ENCODE results near the gene MRPL27.

Gene MRPL27

DNA sequence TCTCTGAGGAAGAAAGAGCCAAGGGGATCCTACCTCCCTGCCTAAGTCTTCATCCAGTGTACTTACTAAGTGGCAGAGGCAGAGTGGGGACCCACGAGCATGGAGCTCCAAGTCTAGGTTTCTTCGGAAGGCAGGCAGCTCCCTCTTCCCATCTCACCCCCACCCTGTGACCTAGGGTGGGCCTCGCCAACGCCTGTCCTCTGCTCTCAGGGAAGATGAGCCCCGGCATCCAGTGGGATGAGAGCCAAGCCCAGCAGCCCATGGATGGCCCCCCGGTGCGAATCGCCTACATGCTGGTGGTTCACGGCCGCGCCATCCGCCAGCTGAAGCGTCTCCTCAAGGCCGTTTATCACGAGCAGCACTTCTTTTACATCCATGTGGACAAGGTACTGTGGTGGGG, 18.8 kb downstream of the MRPL27 start:
- no peak for FAIRE-seq
- no peak for DNase-seq (ENCODE audit: insufficient read length, low spot score)
- no peak for TF ChIP-seq CTCF (IDR thresholded peaks at IDR 0.05; ENCODE audit: insufficient read depth, missing control alignments)

DNA sequence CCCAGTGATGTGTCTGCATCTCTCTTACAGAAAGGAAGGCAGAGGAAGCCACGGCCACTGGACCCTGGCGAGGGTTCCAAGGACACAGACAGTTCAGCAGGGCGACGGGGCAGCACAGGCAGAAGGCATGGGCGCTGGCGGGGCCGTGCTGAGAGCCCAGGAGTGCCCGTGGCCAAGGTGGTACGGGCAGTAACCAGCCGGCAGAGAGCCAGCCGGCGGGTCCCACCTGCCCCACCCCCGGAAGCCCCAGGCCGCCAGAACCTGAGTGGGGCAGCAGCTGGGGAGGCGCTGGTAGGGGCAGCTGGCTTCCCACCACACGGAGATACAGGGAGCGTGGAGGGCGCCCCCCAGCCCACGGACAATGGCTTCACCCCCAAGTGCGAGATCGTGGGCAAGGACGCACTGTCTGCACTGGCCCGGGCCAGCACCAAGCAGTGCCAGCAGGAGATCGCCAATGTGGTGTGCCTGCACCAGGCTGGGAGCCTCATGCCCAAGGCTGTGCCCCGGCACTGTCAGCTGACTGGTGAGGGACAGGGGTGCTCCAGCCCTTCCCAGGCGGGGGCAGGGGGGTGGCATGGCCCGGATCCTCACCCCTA, 19.3 kb downstream of the MRPL27 start:
- FAIRE-seq (no peak), DNase-seq (ENCODE audit: insufficient read length, low spot score) (no peak)
- no peak for TF ChIP-seq CTCF (IDR thresholded peaks at IDR 0.05; ENCODE audit: insufficient read depth, missing control alignments)

DNA sequence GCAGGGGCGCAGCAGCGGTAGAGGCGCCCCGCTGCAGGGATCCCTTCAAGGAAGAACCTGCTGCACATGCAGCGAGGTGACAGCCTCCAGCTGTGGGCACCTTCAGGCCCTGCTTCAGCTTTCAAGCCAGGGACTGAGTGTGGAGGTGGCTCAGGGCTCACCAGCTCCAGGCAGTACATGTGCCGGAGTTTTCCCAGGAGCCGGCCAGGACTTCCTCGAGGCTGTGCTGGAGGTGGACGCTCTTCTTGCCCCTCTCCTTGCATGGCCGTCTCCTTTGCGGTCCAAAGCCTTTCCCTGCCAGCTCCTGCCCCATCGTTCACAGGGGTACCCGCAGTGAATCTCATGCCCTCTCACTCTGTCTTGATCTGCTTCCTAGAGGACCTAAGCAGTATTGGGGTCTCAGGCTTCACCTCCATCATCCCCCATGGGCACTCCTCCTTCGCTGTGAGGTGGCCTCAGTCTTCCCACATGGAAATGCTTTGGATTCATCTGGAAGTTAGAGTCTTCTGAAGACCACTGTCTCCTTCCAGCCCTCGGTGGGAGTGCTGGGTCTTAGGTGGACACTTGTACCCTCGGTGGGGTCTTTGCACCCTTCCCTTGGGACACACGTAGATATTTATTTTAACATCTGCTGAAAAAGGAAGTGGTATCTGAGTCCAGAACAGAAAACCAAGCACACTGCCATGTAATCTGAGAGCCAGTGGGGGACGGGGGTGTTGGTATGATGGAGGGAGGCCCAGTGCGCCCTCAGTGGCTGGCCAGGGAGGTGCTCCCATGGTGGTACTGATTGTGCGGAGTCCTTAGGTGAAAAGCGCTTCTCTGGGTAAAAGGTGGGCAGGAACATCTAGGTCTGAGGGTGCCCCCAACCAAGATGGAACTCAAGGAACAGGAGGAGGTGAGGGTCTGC, 20.0 kb downstream of the MRPL27 start:
- TF ChIP-seq CTCF (IDR thresholded peaks at IDR 0.05; ENCODE audit: insufficient read depth, missing control alignments) = no peak
- DNase-seq (ENCODE audit: insufficient read length, low spot score) (no peak), FAIRE-seq (no peak)

DNA sequence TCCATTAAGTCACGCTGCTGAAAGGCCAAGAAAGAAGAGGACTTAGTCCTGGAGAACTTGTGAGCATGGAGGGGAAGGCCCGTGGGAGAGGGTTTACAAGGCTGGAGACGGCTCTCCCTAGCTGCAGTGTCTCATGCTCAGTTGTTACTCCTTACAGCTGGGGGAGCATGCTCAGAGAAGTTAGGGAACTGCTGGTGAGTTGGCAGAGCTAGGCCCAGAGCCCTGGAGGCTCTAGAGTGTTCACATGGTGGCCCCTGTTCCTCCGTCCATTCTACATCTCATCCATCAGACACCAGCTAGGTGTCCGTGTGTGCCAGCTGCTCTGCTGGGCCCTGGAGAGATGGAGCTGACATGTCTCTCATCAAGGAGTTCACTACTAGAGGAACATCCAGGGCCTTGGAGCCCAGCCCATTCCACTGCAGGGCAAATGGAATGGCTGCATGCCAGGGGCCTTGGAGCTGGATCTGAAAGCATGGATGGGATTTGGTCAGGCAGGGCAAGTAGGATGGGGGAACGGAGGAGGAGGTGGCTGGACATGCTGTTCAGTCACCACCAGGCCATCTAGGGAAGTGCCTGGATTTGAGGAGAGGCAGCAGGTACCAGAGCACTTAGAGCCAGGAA, 20.8 kb downstream of the MRPL27 start:
- FAIRE-seq = no peak
- DNase-seq (ENCODE audit: insufficient read length, low spot score) = no peak
- TF ChIP-seq CTCF (IDR thresholded peaks at IDR 0.05; ENCODE audit: insufficient read depth, missing control alignments) = no peak

GRCh38 chr17:50350733-50351132, 22.3 kb downstream of the MRPL27 start:
- no peak for FAIRE-seq
- DNase-seq (ENCODE audit: insufficient read length, low spot score) = no peak
- TF ChIP-seq CTCF (IDR thresholded peaks at IDR 0.05; ENCODE audit: insufficient read depth, missing control alignments) = no peak

DNA sequence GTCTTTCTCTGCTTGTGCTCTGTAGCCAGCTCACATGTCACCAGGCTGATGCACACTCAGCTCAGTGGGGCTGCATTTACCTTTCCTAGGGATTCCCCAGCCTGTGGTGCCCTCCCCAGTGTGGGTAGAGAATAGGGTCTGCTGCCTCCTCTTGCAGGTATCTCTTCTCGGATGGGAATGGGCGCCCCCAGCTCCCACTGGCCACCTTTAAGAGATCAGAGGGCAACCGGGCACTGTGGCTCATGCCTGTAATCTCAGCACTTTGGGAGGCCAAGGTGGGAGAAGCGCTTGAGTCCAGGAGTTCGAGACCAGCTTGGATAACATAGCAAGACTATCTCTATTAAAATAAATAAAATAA, 23.8 kb downstream of the MRPL27 start:
- FAIRE-seq = no peak
- no peak for TF ChIP-seq CTCF (IDR thresholded peaks at IDR 0.05; ENCODE audit: insufficient read depth, missing control alignments)
- DNase-seq (ENCODE audit: insufficient read length, low spot score) = no peak
